ENCODE data around the gene INPP5D.

DNA sequence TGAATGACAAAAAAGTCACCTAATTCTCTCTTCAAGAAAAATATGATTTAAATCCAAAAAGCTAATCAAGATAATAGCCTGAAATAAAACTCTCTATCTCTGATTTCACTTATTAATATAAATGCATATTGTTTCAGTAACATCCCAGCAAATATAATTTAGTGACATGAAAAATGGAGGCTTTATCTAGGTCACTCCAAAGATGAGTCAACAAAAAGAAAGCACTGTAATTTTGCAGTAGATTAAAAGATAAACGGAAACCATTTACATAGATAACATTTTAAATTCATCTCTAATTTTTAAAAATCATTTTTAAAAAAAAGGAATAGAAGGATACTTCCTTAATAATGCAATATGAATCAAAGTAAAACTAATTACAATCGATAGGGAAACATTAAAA, 76.9 kb downstream of the INPP5D start:
- TF ChIP-seq SIN3A (IDR thresholded peaks at IDR 0.05; ENCODE audit: borderline replicate concordance, low read depth, low read length) (no peak), REST (IDR thresholded peaks at IDR 0.05; ENCODE audit: low read depth, low read length) (no peak), JUND (IDR thresholded peaks at IDR 0.05) (no peak), CHD2 (IDR thresholded peaks at IDR 0.05; ENCODE audit: low read length, partially characterized antibody) (no peak), GATA2 (CRISPR knock-in tag; IDR thresholded peaks at IDR 0.05) (no peak), CTCF (IDR thresholded peaks at IDR 0.05) (no peak), RAD21 (IDR thresholded peaks at IDR 0.05; ENCODE audit: low read length) (no peak), USF1 (IDR thresholded peaks at IDR 0.05; ENCODE audit: borderline replicate concordance, low read depth) (no peak), TCF12 (IDR thresholded peaks at IDR 0.05) (no peak), TAF1 (IDR thresholded peaks at IDR 0.05; ENCODE audit: borderline replicate concordance, low read depth, low read length) (no peak), RFX5 (IDR thresholded peaks at IDR 0.05; ENCODE audit: low read length) (no peak), NRF1 (IDR thresholded peaks at IDR 0.05; ENCODE audit: low read depth, low read length) (no peak), RXRA (IDR thresholded peaks at IDR 0.05; ENCODE audit: borderline replicate concordance, low read depth) (no peak), EP300 (IDR thresholded peaks at IDR 0.05; ENCODE audit: borderline replicate concordance in 1 of 2, low read depth in 1 of 2, low read length in 1 of 2) (no peak)
